ENCODE data around the gene CFAP157. TPM values are rescaled to one million over a fixed set of nuclear protein-coding genes. Genes with fewer than 3 reads are reported as not detected.
A peak's percentile ranks its signal among the peaks of the same experiment; 100 is the strongest.

Gene CFAP157
- total RNA-seq, 2 donors from 2014 or later: 0.20 to 0.44 TPM

DNA sequence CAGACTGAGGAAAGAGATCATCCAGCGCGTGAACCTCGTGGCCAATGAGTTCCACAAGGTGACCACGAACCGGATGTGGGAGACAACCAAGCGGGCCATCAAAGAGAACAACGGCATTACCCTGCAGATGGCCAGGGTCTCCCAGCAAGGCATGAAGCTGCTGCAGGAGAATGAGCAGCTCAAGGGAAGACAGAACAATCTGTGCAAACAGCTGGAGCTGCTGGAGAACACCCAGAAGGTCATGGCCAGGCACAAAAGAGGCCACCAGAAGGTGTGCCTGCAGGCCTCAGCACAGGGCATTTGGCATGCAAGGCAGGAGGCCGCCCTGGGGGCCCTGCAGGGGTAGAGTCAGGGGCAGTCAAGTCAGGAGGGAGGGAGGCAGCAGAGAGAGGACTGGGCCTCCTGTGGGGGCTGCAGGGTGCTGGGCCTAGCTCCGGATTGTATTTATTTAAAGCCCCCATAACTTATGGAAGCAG is 4.5 kb downstream of the CFAP157 start:
- peak overlapping the region; percentile 17 for H3K27ac ChIP-seq (ENCODE audit: low read depth, low read length)
- H3K27ac Mint-ChIP-seq: no peak overlapping the region

DNA sequence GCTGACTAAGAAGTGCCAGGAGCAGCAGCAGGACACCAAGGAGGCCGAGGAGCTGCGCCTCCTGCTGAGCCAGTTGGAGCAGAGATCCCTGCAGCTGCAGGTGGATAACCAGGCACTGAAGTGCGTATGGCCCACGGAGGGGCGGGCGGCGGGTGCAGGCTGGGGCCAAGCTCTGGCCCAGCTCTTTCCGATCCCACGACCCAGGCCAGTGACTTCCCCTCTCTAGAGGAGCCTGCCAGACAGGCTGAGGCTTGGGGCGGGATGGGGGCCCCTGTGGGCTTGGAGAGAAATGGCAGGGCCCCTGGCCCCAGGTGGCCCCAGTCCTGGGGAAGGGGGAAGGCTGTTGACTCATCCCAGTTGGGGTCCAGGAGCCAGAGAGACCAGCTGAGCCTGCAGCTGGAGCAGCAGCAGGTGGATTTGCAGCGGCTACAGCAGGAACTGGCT is 5.1 kb downstream of the CFAP157 start:
- peak; percentile 72 for DNase-seq
- no peaks in the 10 kb centered on the region for H3K9me3 Mint-ChIP-seq
- Histone ChIP-seq H3K9ac (ENCODE audit: extremely low read depth, low read length, poor library complexity, severe bottlenecking) (no peak overlapping the region), H3K27me3 (ENCODE audit: control insufficient read depth, insufficient read depth, low read length, poor library complexity, severe bottlenecking) (no peaks in the 10 kb centered on the region), H3K27ac (ENCODE audit: low read depth, low read length) (peak overlapping the region; percentile 17), H3K4me1 (ENCODE audit: control insufficient read depth, insufficient read depth, low read length) (no peaks in the 10 kb centered on the region), H3K4me3 (ENCODE audit: low read length) (no peak overlapping the region), H3K36me3 (ENCODE audit: control insufficient read depth, insufficient read depth, low read length) (no peaks in the 10 kb centered on the region), H3K9me3 (ENCODE audit: control insufficient read depth, low read length) (no peaks in the 10 kb centered on the region)
- 74 to 76% methylated on average over 8 to 11 of the region's 11 CpGs for WGBS, 2 experiments (ENCODE audit: insufficient coverage in 1 of 2, insufficient read length in 1 of 2)
- peaks cover 12% of the 10 kb centered on the region for H3K4me1 Mint-ChIP-seq
- H3K4me3 Mint-ChIP-seq: no peak overlapping the region
- H3K27me3 Mint-ChIP-seq (ENCODE audit: insufficient read depth): peaks cover 2% of the 10 kb centered on the region
- H3K27ac Mint-ChIP-seq: no peak overlapping the region
- H3K36me3 Mint-ChIP-seq (ENCODE audit: low read depth): no peaks in the 10 kb centered on the region
- TF ChIP-seq, protein P1, sequence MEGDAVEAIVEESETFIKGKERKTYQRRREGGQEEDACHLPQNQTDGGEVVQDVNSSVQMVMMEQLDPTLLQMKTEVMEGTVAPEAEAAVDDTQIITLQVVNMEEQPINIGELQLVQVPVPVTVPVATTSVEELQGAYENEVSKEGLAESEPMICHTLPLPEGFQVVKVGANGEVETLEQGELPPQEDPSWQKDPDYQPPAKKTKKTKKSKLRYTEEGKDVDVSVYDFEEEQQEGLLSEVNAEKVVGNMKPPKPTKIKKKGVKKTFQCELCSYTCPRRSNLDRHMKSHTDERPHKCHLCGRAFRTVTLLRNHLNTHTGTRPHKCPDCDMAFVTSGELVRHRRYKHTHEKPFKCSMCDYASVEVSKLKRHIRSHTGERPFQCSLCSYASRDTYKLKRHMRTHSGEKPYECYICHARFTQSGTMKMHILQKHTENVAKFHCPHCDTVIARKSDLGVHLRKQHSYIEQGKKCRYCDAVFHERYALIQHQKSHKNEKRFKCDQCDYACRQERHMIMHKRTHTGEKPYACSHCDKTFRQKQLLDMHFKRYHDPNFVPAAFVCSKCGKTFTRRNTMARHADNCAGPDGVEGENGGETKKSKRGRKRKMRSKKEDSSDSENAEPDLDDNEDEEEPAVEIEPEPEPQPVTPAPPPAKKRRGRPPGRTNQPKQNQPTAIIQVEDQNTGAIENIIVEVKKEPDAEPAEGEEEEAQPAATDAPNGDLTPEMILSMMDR (conservative IDR thresholded peaks at IDR 0.05): peak; percentile 29

More for the DNA sequence above, 4.5 kb downstream of the CFAP157 start:
- Mint-ChIP-seq H3K36me3 (ENCODE audit: low read depth) (no peaks in the 10 kb centered on the region), H3K9me3 (no peaks in the 10 kb centered on the region), H3K4me1 (peaks cover 12% of the 10 kb centered on the region), H3K27me3 (ENCODE audit: insufficient read depth) (peaks cover 2% of the 10 kb centered on the region), H3K4me3 (no peak overlapping the region)
- H3K4me3 ChIP-seq (ENCODE audit: low read length): no peak overlapping the region
- no peaks in the 10 kb centered on the region for H3K36me3 ChIP-seq (ENCODE audit: control insufficient read depth, insufficient read depth, low read length)
- no peaks in the 10 kb centered on the region for H3K4me1 ChIP-seq (ENCODE audit: control insufficient read depth, insufficient read depth, low read length)
- WGBS, 2 experiments (ENCODE audit: insufficient coverage in 1 of 2, insufficient read length in 1 of 2): 88 to 92% methylated on average over 8 to 9 of the region's 9 CpGs
- TF ChIP-seq, protein P1 (conservative IDR thresholded peaks at IDR 0.05): no peak
- DNase-seq: no peak
- H3K9ac ChIP-seq (ENCODE audit: extremely low read depth, low read length, poor library complexity, severe bottlenecking): no peak overlapping the region
- no peaks in the 10 kb centered on the region for H3K9me3 ChIP-seq (ENCODE audit: control insufficient read depth, low read length)
- no peaks in the 10 kb centered on the region for H3K27me3 ChIP-seq (ENCODE audit: control insufficient read depth, insufficient read depth, low read length, poor library complexity, severe bottlenecking)

DNA sequence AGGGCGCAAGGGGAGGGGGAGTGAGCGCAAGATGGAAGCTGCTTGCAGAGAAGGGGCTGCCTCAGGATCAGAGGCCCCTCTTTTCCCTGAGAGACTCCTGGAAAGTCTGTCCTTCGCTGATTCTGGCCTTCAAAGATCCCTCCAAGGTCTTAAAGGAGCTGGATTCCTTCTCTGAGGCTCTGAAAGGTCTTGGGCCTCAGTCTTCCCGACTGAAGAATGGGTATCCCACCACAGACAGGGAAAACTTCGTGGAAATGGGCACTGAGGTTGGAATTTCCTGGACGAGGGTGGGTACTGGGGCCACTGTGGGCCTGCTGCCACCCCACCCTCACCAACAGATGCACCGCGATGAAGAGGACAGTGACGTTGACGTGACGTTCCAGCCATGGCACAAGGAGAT is 5.6 kb downstream of the CFAP157 start:
- no peak overlapping the region for H3K4me3 Mint-ChIP-seq

More for the DNA sequence above, 5.6 kb downstream of the CFAP157 start:
- H3K4me3 ChIP-seq (ENCODE audit: low read length): no peak overlapping the region
- 88 to 89% methylated on average over 9 to 11 of the region's 11 CpGs for WGBS, 2 experiments (ENCODE audit: insufficient coverage in 1 of 2, insufficient read length in 1 of 2)
- H3K36me3 ChIP-seq (ENCODE audit: control insufficient read depth, insufficient read depth, low read length): no peaks in the 10 kb centered on the region
- no peak overlapping the region for H3K27ac ChIP-seq (ENCODE audit: low read depth, low read length)
- Mint-ChIP-seq H3K36me3 (ENCODE audit: low read depth) (no peaks in the 10 kb centered on the region), H3K9me3 (no peaks in the 10 kb centered on the region), H3K27ac (no peak overlapping the region), H3K27me3 (ENCODE audit: insufficient read depth) (peaks cover 2% of the 10 kb centered on the region), H3K4me1 (peaks cover 12% of the 10 kb centered on the region)
- H3K4me1 ChIP-seq (ENCODE audit: control insufficient read depth, insufficient read depth, low read length): no peaks in the 10 kb centered on the region
- DNase-seq: no peak
- TF ChIP-seq, protein P1 (conservative IDR thresholded peaks at IDR 0.05): no peak
- no peaks in the 10 kb centered on the region for H3K9me3 ChIP-seq (ENCODE audit: control insufficient read depth, low read length)
- no peak overlapping the region for H3K9ac ChIP-seq (ENCODE audit: extremely low read depth, low read length, poor library complexity, severe bottlenecking)
- H3K27me3 ChIP-seq (ENCODE audit: control insufficient read depth, insufficient read depth, low read length, poor library complexity, severe bottlenecking): no peaks in the 10 kb centered on the region
